Keratinocyte (primary cell): ENCODE measurements around the gene TIPARP. TPM values are rescaled to one million over a fixed set of nuclear protein-coding genes. Genes with fewer than 3 reads are reported as not detected.

Source experiments
- DNase-seq: peaks from one replicate; pipeline ENCODE4 v3.0.0-alpha.2; 2011; ENCODE audit warnings: low read depth, missing footprints, low spot score
- FAIRE-seq: peaks from 2 replicates; lab custom pipeline; 2011; peaks lifted over from hg19 to GRCh38; lab: Jason Lieb, UNC
- H2AFZ ChIP-seq: 2 replicates; pipeline ENCODE4 v1.6.0; 2012; ENCODE audit warnings: low read length, control low read depth, inconsistent platforms; ENCODE audit not compliant: control insufficient read depth
- H3K27ac ChIP-seq: 2 replicates; pipeline ENCODE4 v1.5.1; 2011; ENCODE audit warnings: low read length; ENCODE audit not compliant: control insufficient read depth, insufficient read depth
- H3K27me3 ChIP-seq: 3 replicates; pipeline ENCODE4 v1.6.0; 2011; ENCODE audit warnings: low read length; ENCODE audit not compliant: control insufficient read depth, insufficient read depth; ENCODE audit errors: extremely low read depth
- H3K36me3 ChIP-seq, 2 experiments: 2 replicates in 1 of 2; 3 replicates in 1 of 2; pipeline ENCODE4 v1.5.1; 2011; ENCODE audit warnings: low read length in 2 of 2, mild to moderate bottlenecking in 1 of 2; ENCODE audit not compliant: control insufficient read depth in 2 of 2, insufficient read depth in 2 of 2; ENCODE audit errors: extremely low read depth in 1 of 2
- H3K4me1 ChIP-seq: 3 replicates; pipeline ENCODE4 v1.5.1; 2011; ENCODE audit warnings: low read length; ENCODE audit not compliant: control insufficient read depth, insufficient read depth; ENCODE audit errors: extremely low read depth
- H3K4me2 ChIP-seq: 3 replicates; pipeline ENCODE4 v1.6.0; 2011; ENCODE audit warnings: low read depth, low read length; ENCODE audit not compliant: control insufficient read depth, insufficient read depth; ENCODE audit errors: extremely low read depth
- H3K4me3 ChIP-seq, 3 experiments: fragments of 200-600 bp in 1 of 3; sonication (generic) in 1 of 3; 2 replicates in 2 of 3; 3 replicates in 1 of 3; pipeline ENCODE4 v1.5.1; 2011 to 2016; ENCODE audit warnings: low read length in 3 of 3, mild to moderate bottlenecking in 3 of 3, control low read depth in 2 of 3, inconsistent platforms in 1 of 3, low read depth in 1 of 3, mixed read lengths in 1 of 3, mixed run types in 1 of 3, moderate library complexity in 1 of 3; ENCODE audit not compliant: control insufficient read depth in 2 of 3, insufficient read depth in 2 of 3; ENCODE audit errors: extremely low read depth in 1 of 3
- H3K79me2 ChIP-seq: 2 replicates; pipeline ENCODE4 v1.6.0; 2012; ENCODE audit warnings: low read length; ENCODE audit not compliant: control insufficient read depth, insufficient read depth
- H3K9ac ChIP-seq: 3 replicates; pipeline ENCODE4 v1.6.0; 2011; ENCODE audit warnings: low read length; ENCODE audit not compliant: control insufficient read depth, insufficient read depth; ENCODE audit errors: extremely low read depth
- H3K9me1 ChIP-seq: 3 replicates; pipeline ENCODE4 v1.6.0; 2011; ENCODE audit warnings: low read length; ENCODE audit not compliant: control insufficient read depth, insufficient read depth; ENCODE audit errors: extremely low read depth
- H3K9me3 ChIP-seq: 2 replicates; pipeline ENCODE4 v1.5.1; 2012; ENCODE audit warnings: low read depth, low read length; ENCODE audit not compliant: control insufficient read depth
- H4K20me1 ChIP-seq: 3 replicates; pipeline ENCODE4 v1.6.0; 2011; ENCODE audit warnings: low read length; ENCODE audit not compliant: control insufficient read depth, insufficient read depth; ENCODE audit errors: extremely low read depth
- CTCF ChIP-seq, 3 experiments: IDR thresholded peaks in 1 of 3; conservative IDR thresholded peaks in 1 of 3; optimal IDR thresholded peaks in 1 of 3; 2 replicates in 2 of 3; 3 replicates in 1 of 3; pipeline versions ENCODE3 to v1.5.1; 2011; ENCODE audit warnings: low read length in 3 of 3, mild to moderate bottlenecking in 3 of 3, moderate library complexity in 2 of 3, control low read depth in 1 of 3, inconsistent platforms in 1 of 3; ENCODE audit not compliant: insufficient read depth in 2 of 3; ENCODE audit errors: extremely low read depth in 1 of 3
- EZH2 ChIP-seq: IDR thresholded peaks from one replicate; pipeline ENCODE4 v1.6.1; 2012; ENCODE audit warnings: inconsistent platforms, mild to moderate bottlenecking, low read length, moderate library complexity
- dilution Hi-C: fragments of 300-500 bp; cut with MboI; formaldehyde crosslinking; loops from one replicate; pipeline ENCODE4 v1.7.0; 2020; ENCODE audit warnings: low sequenced_read_pairs; ENCODE audit not compliant: extremely low pct_ligation_motif_present
- polyA plus RNA-seq, 5 experiments: library from polyadenylated mRNA; depleted of rRNA in 3 of 5; stranded (reverse) in 3 of 5; stranded (forward) in 1 of 5; unstranded in 1 of 5; fragments of >200 nt; gene quantifications; 1 replicate in 1 of 5; 2 replicates in 3 of 5; 3 replicates in 1 of 5; pipeline versions ENCODE4 v1.2.1 to v1.2.3, GENCODE V29; 2011 to 2012; ENCODE audit warnings: missing spikeins in 2 of 5, low read depth in 1 of 5, low replicate concordance in 1 of 5

Gene TIPARP
- polyA plus RNA-seq, 1 donor (not counting 4 experiments of a cell fraction or from before 2014, with no cell fraction given): 62.0 TPM

GRCh38 chr3:156728267-156728985 lies 54.0 kb downstream of the TIPARP start:
- H3K36me3 ChIP-seq: no peaks in the 10 kb centered on the region
- H4K20me1 ChIP-seq: no peaks in the 10 kb centered on the region
- peak overlapping the region; percentile 60 for H3K4me2 ChIP-seq
- no peak for TF ChIP-seq EZH2
- no peak for TF ChIP-seq CTCF (optimal IDR thresholded peaks at IDR 0.05 in 1 of 3, IDR thresholded peaks at IDR 0.05 in 1 of 3, conservative IDR thresholded peaks at IDR 0.05 in 1 of 3; ENCODE audit: extremely low read depth in 1 of 3, insufficient read depth in 2 of 3, low read length in 3 of 3)
- H3K9me3 ChIP-seq: no peaks in the 10 kb centered on the region
- dilution Hi-C loops: no loop called here
- DNase-seq (no peak), FAIRE-seq (peak; percentile 70)
- no peaks in the 10 kb centered on the region for H3K79me2 ChIP-seq
- peak overlapping the region; percentile 0 for H3K9ac ChIP-seq
- H3K4me3 ChIP-seq: no peak overlapping the region
- peaks cover 43% of the 10 kb centered on the region for H3K4me1 ChIP-seq
- peak overlapping the region; percentile 9 for H2AFZ ChIP-seq
- no peaks in the 10 kb centered on the region for H3K27me3 ChIP-seq
- no peaks in the 10 kb centered on the region for H3K9me1 ChIP-seq
- H3K27ac ChIP-seq: peak overlapping the region; percentile 78

GRCh38 chr3:156729460-156730179 lies 55.2 kb downstream of the TIPARP start:
- Histone ChIP-seq H4K20me1 (no peaks in the 10 kb centered on the region), H3K4me1 (peaks cover 43% of the 10 kb centered on the region), H3K36me3 (no peaks in the 10 kb centered on the region), H3K4me2 (no peak overlapping the region), H2AFZ (no peak overlapping the region), H3K27me3 (no peaks in the 10 kb centered on the region), H3K9ac (peak overlapping the region; percentile 19), H3K9me3 (no peaks in the 10 kb centered on the region), H3K4me3 (no peak overlapping the region), H3K9me1 (no peaks in the 10 kb centered on the region), H3K79me2 (no peaks in the 10 kb centered on the region), H3K27ac (peak overlapping the region; percentile 48)
- TF ChIP-seq EZH2 (no peak), CTCF (optimal IDR thresholded peaks at IDR 0.05 in 1 of 3, IDR thresholded peaks at IDR 0.05 in 1 of 3, conservative IDR thresholded peaks at IDR 0.05 in 1 of 3; ENCODE audit: extremely low read depth in 1 of 3, insufficient read depth in 2 of 3, low read length in 3 of 3) (no peak)
- FAIRE-seq (peak; percentile 55), DNase-seq (no peak)
- dilution Hi-C loops: no loop called here
